Breast epithelium (tissue), 3 donors: Measurements from ENCODE around the gene RMND5B.

Experiments
- CTCF ChIP-seq, 3 donors: fragments of 450-650 bp; IDR thresholded peaks; one replicate each; pipeline ENCODE4 v1.5.1; 2016 to 2017; ENCODE audit warnings: antibody characterized with exemption in 3 of 3, mild to moderate bottlenecking in 3 of 3, moderate library complexity in 3 of 3
- POLR2A ChIP-seq: fragments of 450-650 bp; IDR thresholded peaks from one replicate; pipeline ENCODE4 v1.6.1; 2016; ENCODE audit warnings: antibody characterized with exemption, mild to moderate bottlenecking, moderate library complexity
- POLR2AphosphoS5 ChIP-seq, 3 donors: sonication (generic); formaldehyde crosslinking; IDR thresholded peaks; one replicate each; pipeline ENCODE4 v1.6.1; 2017; ENCODE audit warnings: antibody characterized with exemption in 3 of 3

DNA sequence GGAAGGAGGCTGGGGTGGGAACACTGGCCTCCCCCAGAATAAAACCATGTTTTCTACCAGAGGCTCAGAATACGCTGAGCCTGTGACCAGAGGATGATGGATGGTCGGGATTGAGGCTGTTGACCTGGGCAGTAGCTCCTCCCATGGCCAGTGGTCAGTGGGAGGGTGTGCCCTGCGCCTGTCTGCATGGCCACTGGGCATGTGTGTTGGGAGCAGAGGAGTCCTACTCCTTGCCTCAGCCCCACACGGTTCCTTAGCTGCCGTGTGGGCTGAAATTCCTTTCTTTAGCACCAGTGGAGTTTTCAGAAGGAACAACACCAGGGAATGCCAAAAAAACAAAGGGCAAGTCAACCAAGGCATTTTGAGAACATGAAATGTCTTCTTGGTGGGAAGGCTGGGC is 8.5 kb upstream of the RMND5B start:
- no peak for TF ChIP-seq CTCF (IDR thresholded peaks at IDR 0.05)
- no peak for TF ChIP-seq POLR2AphosphoS5 (IDR thresholded peaks at IDR 0.05)
- no peak for TF ChIP-seq POLR2A
